MV-4-11 (cell line): Measurements from ENCODE around the gene WHRN.

Source experiments
- DNase-seq: peaks from one replicate; lab custom pipeline; 2025; lab: John Stamatoyannopoulos, UW

The WHRN gene

GRCh38 chr9:114364134-114365041, 140.9 kb downstream of the WHRN start:
- DNase-seq = peak; percentile 94

DNA sequence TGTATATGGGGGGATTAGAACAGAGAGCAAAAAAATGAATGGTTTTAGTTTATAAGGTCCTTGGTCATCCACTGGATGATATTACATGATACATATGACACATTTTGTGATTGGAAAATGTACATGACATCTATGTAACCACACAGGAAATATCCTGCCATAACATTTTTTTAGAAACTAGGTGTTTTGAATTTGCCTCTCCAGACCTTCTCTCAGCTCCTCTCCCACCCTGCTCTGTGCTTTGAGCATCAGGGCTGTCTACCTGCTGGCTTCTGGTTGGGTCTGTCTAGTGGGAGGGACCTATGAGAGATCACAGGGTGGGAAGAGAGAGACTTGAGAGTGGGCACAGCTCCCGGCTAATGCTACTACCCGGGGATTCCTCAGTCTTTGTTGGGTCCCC, 141.8 kb downstream of the WHRN start:
- no peak for DNase-seq

DNA sequence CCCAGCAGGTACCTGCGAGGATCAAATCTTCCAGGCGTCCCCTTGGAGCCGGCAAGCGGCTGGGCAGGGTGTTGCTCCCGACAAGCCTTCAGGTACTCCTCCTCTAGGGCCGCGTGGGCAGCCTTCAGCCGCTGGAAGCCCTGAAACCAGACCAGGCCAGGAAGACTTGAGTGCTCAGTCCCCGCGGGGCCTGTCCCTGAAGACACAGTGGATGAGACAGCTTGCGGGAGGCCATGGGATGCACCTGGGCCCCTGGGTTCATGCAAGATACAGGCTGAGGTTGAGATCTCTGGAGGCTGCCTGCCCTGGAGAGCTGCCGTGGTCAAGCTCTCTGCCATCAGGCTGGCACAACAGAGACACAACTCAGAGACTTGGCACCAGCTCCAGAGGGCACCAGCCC, 142.9 kb downstream of the WHRN start:
- DNase-seq = no peak

DNA sequence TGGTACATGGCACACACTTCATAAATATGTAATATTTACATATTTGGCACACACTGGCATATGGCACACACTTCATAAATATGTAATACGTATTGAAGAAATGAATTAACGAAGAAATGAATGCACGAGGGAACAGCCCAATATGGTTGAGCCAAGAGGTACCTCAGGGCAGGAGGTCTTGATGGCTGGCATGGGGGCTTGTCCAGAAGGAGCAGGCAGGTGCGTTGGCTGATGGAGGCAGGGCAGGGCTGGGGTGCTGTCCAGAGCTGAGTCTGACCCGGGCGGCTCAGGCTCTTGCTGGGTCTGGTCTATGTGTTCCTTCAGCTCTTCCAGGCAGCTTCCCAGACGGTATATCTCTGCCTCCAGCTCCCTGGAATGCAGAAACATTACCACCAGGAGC, 143.7 kb downstream of the WHRN start:
- DNase-seq = no peak

GRCh38 chr9:114359801-114360200, 145.5 kb downstream of the WHRN start:
- no peak for DNase-seq

GRCh38 chr9:114357911-114358328, 147.4 kb downstream of the WHRN start:
- DNase-seq = no peak

GRCh38 chr9:114357360-114357759, 147.9 kb downstream of the WHRN start:
- DNase-seq = no peak

- no peak for DNase-seq
Observed at GRCh38 chr9:114356792-114357191, 148.5 kb downstream of the WHRN start.

GRCh38 chr9:114355821-114356220, 149.5 kb downstream of the WHRN start:
- DNase-seq = no peak
